GM13977 (cell line): Measurements from ENCODE around the gene HOXA11.

Source experiments
- DNase-seq: peaks from one replicate; pipeline ENCODE4 v3.0.0; 2012; ENCODE audit warnings: low spot score
- CTCF ChIP-seq: IDR thresholded peaks from 2 replicates; pipeline ENCODE4 v1.5.1; 2012; ENCODE audit warnings: mild to moderate bottlenecking, control low read depth; ENCODE audit not compliant: insufficient read depth; ENCODE audit errors: extremely low read depth, missing control alignments
- in situ Hi-C: fragments of 300-500 bp; cut with MboI; formaldehyde crosslinking; loops from one replicate; pipeline ENCODE4 v1.12.0; 2022; ENCODE audit warnings: low sequenced_read_pairs, low pct_unique_long_range_greater_than_20kb, mixed read lengths, inconsistent platforms; ENCODE audit not compliant: unreplicated experiment

Gene HOXA11

DNA sequence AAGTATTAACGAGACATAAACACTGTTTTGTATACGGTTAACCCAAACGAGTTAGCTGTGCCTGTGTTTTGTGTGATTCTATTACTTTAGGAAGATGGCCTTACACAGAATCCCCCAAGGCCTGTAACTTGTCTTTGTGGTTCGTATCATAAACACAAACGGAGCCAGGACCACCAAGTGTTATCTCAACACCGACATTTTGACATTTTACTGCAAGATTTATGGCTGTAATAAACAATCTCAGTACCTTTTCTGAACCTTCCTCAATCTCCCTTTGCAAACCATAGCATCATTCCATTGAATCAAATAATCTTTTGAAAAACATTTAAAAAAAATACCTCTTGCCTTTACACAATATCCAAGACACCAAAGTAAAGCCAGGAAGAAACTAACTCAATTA, 52.1 kb downstream of the HOXA11 start:
- in situ Hi-C loops: no loop called here
- DNase-seq: no peak
- no peak for TF ChIP-seq CTCF

- no peak for DNase-seq
- in situ Hi-C loops: no loop called here
- TF ChIP-seq CTCF: no peak
Observed at GRCh38 chr7:27132214-27132613, 52.8 kb downstream of the HOXA11 start.

- no peak for DNase-seq
- in situ Hi-C loops: no loop called here
- TF ChIP-seq CTCF: no peak
Observed at GRCh38 chr7:27131390-27131819, 53.6 kb downstream of the HOXA11 start.
